Measurements from ENCODE around the gene LILRA6. TPM values are rescaled to one million over a fixed set of nuclear protein-coding genes. Genes with fewer than 3 reads are reported as not detected.

LILRA6 gene
- total RNA-seq, 1 experiment from 2014 or later: not detected

DNA sequence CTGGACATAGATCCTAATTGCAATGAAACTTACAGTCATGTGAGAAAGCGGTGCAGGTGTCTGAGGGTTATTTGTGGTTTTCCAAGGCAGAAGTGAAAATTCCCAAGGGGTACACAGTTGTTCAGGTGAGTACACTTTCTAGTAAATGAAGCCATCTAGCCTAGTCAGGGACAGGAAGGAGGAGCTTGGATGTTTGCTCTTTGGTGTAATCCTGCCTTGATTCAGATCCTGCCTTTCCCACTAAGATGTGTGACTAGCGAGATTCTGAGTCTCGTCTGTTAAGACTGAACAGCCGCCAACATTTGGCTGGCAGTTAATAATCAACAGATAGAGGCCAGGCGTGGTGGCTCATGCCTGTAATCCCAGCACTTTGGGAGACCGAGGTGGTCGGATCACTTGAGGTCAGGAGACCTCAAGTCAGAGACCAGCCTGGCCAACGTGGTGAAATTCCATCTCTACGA, 39.4 kb downstream of the LILRA6 start:
- intact Hi-C loops (cut with micrococcal nuclease; ENCODE audit: unreplicated experiment): no loop called here
- Histone ChIP-seq H3K36me3 (ENCODE audit: control insufficient read depth, insufficient read depth, low read length) (peaks cover 23% of the 10 kb centered on the region), H3K9me3 (no peaks in the 10 kb centered on the region), H3K4me3 (ENCODE audit: low read depth, low read length) (no peak overlapping the region; the same call in 1 of the 2 replicates), H3K4me1 (peaks cover 60% of the 10 kb centered on the region), H3K27me3 (replicated peaks; ENCODE audit: control insufficient read depth, insufficient read depth, low read length) (no peaks in the 10 kb centered on the region)
- BruUV-seq (replicated peaks): no TSS peak
- Mint-ChIP-seq H3K36me3 (ENCODE audit: insufficient read depth, unreplicated experiment) (peaks cover 87% of the 10 kb centered on the region), H3K27me3 (ENCODE audit: insufficient read depth, unreplicated experiment) (no peaks in the 10 kb centered on the region), H3K27ac (ENCODE audit: unreplicated experiment) (peak overlapping the region; percentile 41), H3K4me3 (ENCODE audit: unreplicated experiment) (peak overlapping the region; percentile 89), H3K4me1 (ENCODE audit: low read depth, unreplicated experiment) (peaks cover 37% of the 10 kb centered on the region), H3K9me3 (ENCODE audit: unreplicated experiment) (no peaks in the 10 kb centered on the region)
- CTCF ChIA-PET: interaction anchor here (1.1 kb wide), 1 partner anchor 14 kb away, joined by 4 read pairs; the partner anchor contains the start of gene MBOAT7
- no peak for DNase-seq
- POLR2A ChIA-PET: interaction anchor here (0.9 to 1.4 kb wide), 3 partner anchors 9 to 14 kb away, joined by 4 to 6 read pairs (median 5); partner anchors contain the start of genes MBOAT7 and TSEN34
- no peak for TF ChIP-seq CTCF (IDR thresholded peaks at IDR 0.05; ENCODE audit: insufficient read depth in 1 of 2, low read depth in 1 of 2, low read length in 1 of 2, severe bottlenecking in 1 of 2, unreplicated experiment in 1 of 2)

GRCh38 chr19:54201980-54202379, 40.6 kb downstream of the LILRA6 start:
- Mint-ChIP-seq H3K27ac (ENCODE audit: unreplicated experiment) (peak overlapping the region; percentile 99), H3K4me3 (ENCODE audit: unreplicated experiment) (peak overlapping the region; percentile 89), H3K36me3 (ENCODE audit: insufficient read depth, unreplicated experiment) (peaks cover 75% of the 10 kb centered on the region), H3K9me3 (ENCODE audit: unreplicated experiment) (no peaks in the 10 kb centered on the region), H3K27me3 (ENCODE audit: insufficient read depth, unreplicated experiment) (no peaks in the 10 kb centered on the region), H3K4me1 (ENCODE audit: low read depth, unreplicated experiment) (peaks cover 28% of the 10 kb centered on the region)
- Histone ChIP-seq H3K4me1 (peaks cover 48% of the 10 kb centered on the region), H3K36me3 (ENCODE audit: control insufficient read depth, insufficient read depth, low read length) (peaks cover 23% of the 10 kb centered on the region), H3K27me3 (replicated peaks; ENCODE audit: control insufficient read depth, insufficient read depth, low read length) (no peaks in the 10 kb centered on the region), H3K4me3 (ENCODE audit: low read depth, low read length) (peak overlapping the region; percentile 70), H3K9me3 (no peaks in the 10 kb centered on the region)
- ChIA-PET POLR2A (interaction anchor here (0.7 kb wide), 1 partner anchor 9 kb away, joined by 4 read pairs; no protein-coding TSS in a partner anchor), CTCF (interaction anchor here (1.1 kb wide), 1 partner anchor 13 kb away, joined by 4 read pairs; the partner anchor contains the start of gene MBOAT7)
- intact Hi-C loops (cut with micrococcal nuclease; ENCODE audit: unreplicated experiment): no loop called here
- BruUV-seq (replicated peaks): no TSS peak
- TF ChIP-seq CTCF (IDR thresholded peaks at IDR 0.05; ENCODE audit: insufficient read depth in 1 of 2, low read depth in 1 of 2, low read length in 1 of 2, severe bottlenecking in 1 of 2, unreplicated experiment in 1 of 2): no peak
- DNase-seq: no peak

DNA sequence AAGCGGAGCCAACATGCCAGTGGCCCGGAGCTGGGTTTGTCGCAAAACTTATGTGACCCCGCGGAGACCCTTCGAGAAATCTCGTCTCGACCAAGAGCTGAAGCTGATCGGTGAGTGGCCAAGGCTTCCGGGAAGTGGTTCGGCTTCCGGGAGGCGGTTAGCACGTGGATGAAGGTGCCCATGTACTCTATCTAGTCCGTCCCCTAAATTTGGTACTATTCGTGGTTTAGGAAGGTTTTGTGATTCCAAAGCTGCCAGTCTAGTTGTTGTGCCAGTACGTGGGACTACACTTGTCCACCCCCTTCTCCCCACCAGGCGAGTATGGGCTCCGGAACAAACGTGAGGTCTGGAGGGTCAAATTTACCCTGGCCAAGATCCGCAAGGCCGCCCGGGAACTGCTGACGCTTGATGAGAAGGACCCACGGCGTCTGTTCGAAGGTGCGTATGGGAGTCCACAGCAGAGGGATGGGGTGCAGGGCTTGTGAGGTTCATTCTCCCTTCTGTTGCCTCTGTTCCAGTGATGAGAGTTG, 41.4 kb downstream of the LILRA6 start:
- Mint-ChIP-seq H3K9me3 (ENCODE audit: unreplicated experiment) (no peaks in the 10 kb centered on the region), H3K27me3 (ENCODE audit: insufficient read depth, unreplicated experiment) (no peaks in the 10 kb centered on the region), H3K4me3 (ENCODE audit: unreplicated experiment) (peak overlapping the region; percentile 89), H3K27ac (ENCODE audit: unreplicated experiment) (peak overlapping the region; percentile 99), H3K36me3 (ENCODE audit: insufficient read depth, unreplicated experiment) (peaks cover 70% of the 10 kb centered on the region), H3K4me1 (ENCODE audit: low read depth, unreplicated experiment) (peaks cover 28% of the 10 kb centered on the region)
- ChIA-PET POLR2A (interaction anchor here (0.8 to 4.4 kb wide), 5 partner anchors 8 to 65 kb away, joined by 5 to 98 read pairs (median 7); partner anchors contain the start of genes MBOAT7, TMC4 and TSEN34), CTCF (interaction anchor here (1.4 kb wide), 1 partner anchor 11 kb away, joined by 5 read pairs; the partner anchor contains the start of gene MBOAT7)
- BruUV-seq (replicated peaks): TSS peak; percentile 58
- no peaks in the 10 kb centered on the region for H3K27me3 ChIP-seq (replicated peaks; ENCODE audit: control insufficient read depth, insufficient read depth, low read length)
- TF ChIP-seq CTCF (IDR thresholded peaks at IDR 0.05; ENCODE audit: insufficient read depth in 1 of 2, low read depth in 1 of 2, low read length in 1 of 2, severe bottlenecking in 1 of 2, unreplicated experiment in 1 of 2): no peak
- DNase-seq: no peak
- peaks cover 17% of the 10 kb centered on the region for H3K36me3 ChIP-seq (ENCODE audit: control insufficient read depth, insufficient read depth, low read length)
- peak overlapping the region; percentile 70 for H3K4me3 ChIP-seq (ENCODE audit: low read depth, low read length)
- peaks cover 41% of the 10 kb centered on the region for H3K4me1 ChIP-seq
- intact Hi-C loops (cut with micrococcal nuclease; ENCODE audit: unreplicated experiment): no loop called here
- H3K9me3 ChIP-seq: no peaks in the 10 kb centered on the region

All from Caco-2 (cell line).